Testis (tissue), 2 donors: Measurements from ENCODE around the gene TSBP1.

Experiments used
- POLR2A ChIP-seq: fragments of 450-650 bp; IDR thresholded peaks from one replicate; pipeline ENCODE4 v1.6.1; 2017; ENCODE audit warnings: antibody characterized with exemption, mild to moderate bottlenecking, moderate library complexity
- TF ChIP-seq, protein P1 (sequence below), 3 experiments: fragments of 450-650 bp in 2 of 3; fragments of 200-600 bp in 1 of 3; sonication (generic) in 1 of 3; IDR thresholded peaks; one replicate each; pipeline ENCODE4 v1.5.1; 2016 to 2019; ENCODE audit warnings: antibody characterized with exemption in 3 of 3, mild to moderate bottlenecking in 2 of 3, moderate library complexity in 1 of 3

DNA sequence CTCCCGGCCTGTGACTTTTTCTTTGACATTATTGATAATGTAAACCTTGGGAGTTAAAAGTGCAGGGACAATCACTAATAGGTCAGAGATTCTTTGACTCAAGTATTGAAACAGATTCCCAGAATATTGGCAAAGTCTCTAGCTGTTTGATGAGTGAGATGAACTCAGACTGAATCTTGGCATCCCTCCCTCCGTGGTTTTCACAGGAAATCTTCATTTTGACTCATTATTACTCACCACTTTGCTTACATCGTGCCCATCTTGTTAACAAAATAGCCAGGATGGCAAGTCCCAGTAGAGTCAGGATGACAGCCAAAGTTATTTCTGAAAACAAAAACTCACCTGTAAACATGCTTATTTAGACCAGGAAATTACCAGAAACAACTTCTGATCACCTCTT, 2.0 kb downstream of the TSBP1 start:
- TF ChIP-seq, protein P1, sequence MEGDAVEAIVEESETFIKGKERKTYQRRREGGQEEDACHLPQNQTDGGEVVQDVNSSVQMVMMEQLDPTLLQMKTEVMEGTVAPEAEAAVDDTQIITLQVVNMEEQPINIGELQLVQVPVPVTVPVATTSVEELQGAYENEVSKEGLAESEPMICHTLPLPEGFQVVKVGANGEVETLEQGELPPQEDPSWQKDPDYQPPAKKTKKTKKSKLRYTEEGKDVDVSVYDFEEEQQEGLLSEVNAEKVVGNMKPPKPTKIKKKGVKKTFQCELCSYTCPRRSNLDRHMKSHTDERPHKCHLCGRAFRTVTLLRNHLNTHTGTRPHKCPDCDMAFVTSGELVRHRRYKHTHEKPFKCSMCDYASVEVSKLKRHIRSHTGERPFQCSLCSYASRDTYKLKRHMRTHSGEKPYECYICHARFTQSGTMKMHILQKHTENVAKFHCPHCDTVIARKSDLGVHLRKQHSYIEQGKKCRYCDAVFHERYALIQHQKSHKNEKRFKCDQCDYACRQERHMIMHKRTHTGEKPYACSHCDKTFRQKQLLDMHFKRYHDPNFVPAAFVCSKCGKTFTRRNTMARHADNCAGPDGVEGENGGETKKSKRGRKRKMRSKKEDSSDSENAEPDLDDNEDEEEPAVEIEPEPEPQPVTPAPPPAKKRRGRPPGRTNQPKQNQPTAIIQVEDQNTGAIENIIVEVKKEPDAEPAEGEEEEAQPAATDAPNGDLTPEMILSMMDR (IDR thresholded peaks at IDR 0.05), result no peak
- no peak for TF ChIP-seq POLR2A
